GM18951 (cell line): ENCODE results near the gene SMAD2.

Source experiments
- POLR2A ChIP-seq: IDR thresholded peaks from 4 replicates; pipeline ENCODE4 v1.6.1; 2011; ENCODE audit warnings: mild to moderate bottlenecking; ENCODE audit not compliant: insufficient read length, insufficient read depth; ENCODE audit errors: extremely low read depth
- in situ Hi-C: fragments of 300-500 bp; cut with MboI; formaldehyde crosslinking; loops from one replicate; pipeline ENCODE4 v1.12.0; 2022; ENCODE audit warnings: low sequenced_read_pairs, mixed read lengths, inconsistent platforms; ENCODE audit not compliant: unreplicated experiment

The SMAD2 gene

GRCh38 chr18:47877892-47878291, 52.6 kb downstream of the SMAD2 start:
- in situ Hi-C loops: no loop called here
- no peak for TF ChIP-seq POLR2A

GRCh38 chr18:47876813-47877212, 53.6 kb downstream of the SMAD2 start:
- in situ Hi-C loops: no loop called here
- no peak for TF ChIP-seq POLR2A

- no peak for TF ChIP-seq POLR2A
- in situ Hi-C loops: no loop called here
Observed at GRCh38 chr18:47873625-47874024, 56.8 kb downstream of the SMAD2 start.

GRCh38 chr18:47872426-47872825, 58.0 kb downstream of the SMAD2 start:
- in situ Hi-C loops: no loop called here
- TF ChIP-seq POLR2A: no peak

- TF ChIP-seq POLR2A: no peak
- in situ Hi-C loops: no loop called here
Observed at GRCh38 chr18:47871288-47871687, 59.2 kb downstream of the SMAD2 start.

GRCh38 chr18:47870605-47871004, 59.9 kb downstream of the SMAD2 start:
- in situ Hi-C loops: no loop called here
- no peak for TF ChIP-seq POLR2A

- in situ Hi-C loops: no loop called here
- TF ChIP-seq POLR2A: no peak
Observed at GRCh38 chr18:47868744-47869143, 61.7 kb downstream of the SMAD2 start.

GRCh38 chr18:47865183-47865582, 65.3 kb downstream of the SMAD2 start:
- in situ Hi-C loops: no loop called here
- no peak for TF ChIP-seq POLR2A

- in situ Hi-C loops: no loop called here
Observed at GRCh38 chr18:47863041-47863440, 67.4 kb downstream of the SMAD2 start.

GRCh38 chr18:47858607-47859006, 71.9 kb downstream of the SMAD2 start:
- in situ Hi-C loops: no loop called here
- TF ChIP-seq POLR2A: no peak

More at GRCh38 chr18:47863041-47863440, 67.4 kb downstream of the SMAD2 start:
- TF ChIP-seq POLR2A: no peak

GRCh38 chr18:47847635-47848034, 82.8 kb downstream of the SMAD2 start:
- no peak for TF ChIP-seq POLR2A
- in situ Hi-C loops: no loop called here

- TF ChIP-seq POLR2A: no peak
- in situ Hi-C loops: no loop called here
Observed at GRCh38 chr18:47846431-47846830, 84.0 kb downstream of the SMAD2 start.

GRCh38 chr18:47844828-47845498, 85.5 kb downstream of the SMAD2 start:
- no peak for TF ChIP-seq POLR2A
- in situ Hi-C loops: no loop called here

GRCh38 chr18:47842836-47843235, 87.6 kb downstream of the SMAD2 start:
- in situ Hi-C loops: no loop called here
- TF ChIP-seq POLR2A: no peak

GRCh38 chr18:47838396-47838795, 92.1 kb downstream of the SMAD2 start:
- in situ Hi-C loops: no loop called here
- no peak for TF ChIP-seq POLR2A
